Peyer's patch (tissue), 4 donors: Measurements from ENCODE around the gene TNRC6B. TPM values are rescaled to one million over a fixed set of nuclear protein-coding genes. Genes with fewer than 3 reads are reported as not detected.
A peak's percentile ranks its signal among the peaks of the same experiment; 100 is the strongest.

Source experiments
- DNase-seq, 3 donors: peaks; one replicate each; pipeline ENCODE4 v3.0.0-alpha.2; 2017 to 2019
- H3K27ac ChIP-seq, 4 donors: fragments of 200-600 bp; sonication (generic); one replicate each; pipeline ENCODE4 v1.5.1; 2016 to 2019
- H3K27me3 ChIP-seq, 2 donors: fragments of 200-600 bp; sonication (generic); one replicate each; pipeline ENCODE4 v1.5.1; 2019
- H3K36me3 ChIP-seq, 3 donors: fragments of 200-600 bp; sonication (generic); one replicate each; pipeline ENCODE4 v1.5.1; 2016 to 2019
- H3K4me1 ChIP-seq, 4 donors: fragments of 200-600 bp; sonication (generic); one replicate each; pipeline ENCODE4 v1.5.1; 2016 to 2019
- H3K4me3 ChIP-seq, 4 donors: fragments of 200-600 bp; sonication (generic); 1 replicate in 3 of 4; 2 replicates in 1 of 4; pipeline ENCODE4 v1.5.1; 2016 to 2019; ENCODE audit warnings: mild to moderate bottlenecking in 1 of 4
- H3K9me3 ChIP-seq, 4 donors: fragments of 200-600 bp; sonication (generic); one replicate each; pipeline ENCODE4 v1.5.1; 2016 to 2019; ENCODE audit warnings: mild to moderate bottlenecking in 1 of 4
- CTCF ChIP-seq, 6 experiments: fragments of 450-650 bp in 4 of 6; fragments of 200-600 bp in 2 of 6; sonication (generic) in 1 of 6; IDR thresholded peaks; one replicate each; pipeline ENCODE4 v1.5.1; 2017 to 2019; ENCODE audit warnings: antibody characterized with exemption in 6 of 6, mild to moderate bottlenecking in 3 of 6, moderate library complexity in 1 of 6
- POLR2A ChIP-seq, 2 donors: fragments of 450-650 bp; IDR thresholded peaks; one replicate each; pipeline ENCODE4 v1.5.1; 2017; ENCODE audit warnings: antibody characterized with exemption in 2 of 2, mild to moderate bottlenecking in 2 of 2, moderate library complexity in 2 of 2
- total RNA-seq, 4 donors: library from RNA; depleted of rRNA; stranded (reverse); fragments of >200 nt; gene quantifications; one replicate each; pipeline ENCODE4 v1.1.0, GENCODE V29; 2016

The TNRC6B gene
- total RNA-seq, 4 donors from 2014 or later, result 43.6 to 169 (median 54.0) TPM

- DNase-seq, result no peak
- no peak overlapping the region for H3K4me3 ChIP-seq
- H3K4me1 ChIP-seq, result peaks cover 0 to 7% (median 2%) of the 10 kb centered on the region in 4 donors
- H3K36me3 ChIP-seq, result peaks cover 0 to 45% (median 0%) of the 10 kb centered on the region in 3 donors
- no peak overlapping the region for H3K27ac ChIP-seq
- H3K27me3 ChIP-seq, result no peaks in the 10 kb centered on the region
- TF ChIP-seq POLR2A (IDR thresholded peaks at IDR 0.05), result no peak
- TF ChIP-seq CTCF (IDR thresholded peaks at IDR 0.05), result no peak
- no peaks in the 10 kb centered on the region for H3K9me3 ChIP-seq
Measured at GRCh38 chr22:40270748-40271373, 93.1 kb downstream of the TNRC6B start.

DNA sequence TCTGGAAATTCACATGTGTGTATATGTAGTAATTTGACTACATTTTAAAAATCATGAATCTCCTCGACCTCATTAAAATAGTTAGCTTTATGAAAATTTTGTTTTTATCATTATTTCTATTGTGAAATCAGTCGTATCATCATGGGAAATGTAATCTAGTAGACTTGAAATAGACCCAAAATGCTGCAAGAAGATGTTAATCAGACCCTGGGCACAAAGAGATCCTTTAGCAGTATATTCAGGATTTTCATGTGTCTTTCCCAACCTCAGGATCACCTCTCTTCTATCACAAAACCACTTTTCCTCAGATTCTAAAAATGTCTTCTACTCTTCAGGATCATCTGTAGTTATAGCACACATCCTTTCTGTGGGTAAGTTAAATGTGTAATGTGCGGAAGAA lies 93.7 kb downstream of the TNRC6B start:
- no peak for DNase-seq
- Histone ChIP-seq H3K4me1 (peaks cover 0 to 10% (median 5%) of the 10 kb centered on the region in 4 donors), H3K27ac (no peak overlapping the region)

DNA sequence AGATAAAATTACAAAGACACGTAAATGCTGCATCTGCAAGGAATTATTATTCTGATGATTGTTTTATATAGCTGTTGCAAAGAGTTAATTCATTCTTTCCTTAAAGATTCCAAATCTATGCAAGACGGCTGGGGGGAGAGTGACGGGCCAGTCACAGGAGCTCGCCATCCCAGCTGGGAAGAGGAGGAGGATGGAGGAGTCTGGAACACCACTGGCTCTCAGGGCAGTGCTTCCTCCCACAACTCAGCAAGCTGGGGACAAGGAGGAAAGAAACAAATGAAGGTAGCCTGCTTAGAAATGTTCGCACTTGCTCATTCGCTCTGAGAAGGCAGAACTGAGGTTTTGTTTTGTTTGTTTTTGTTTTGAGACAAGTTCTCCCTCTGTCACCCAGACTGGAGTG lies 95.6 kb downstream of the TNRC6B start:
- Histone ChIP-seq H3K4me3 (no peak overlapping the region), H3K27ac (no peak overlapping the region), H3K4me1 (peaks cover 0 to 10% (median 5%) of the 10 kb centered on the region in 4 donors), H3K9me3 (no peaks in the 10 kb centered on the region), H3K27me3 (no peaks in the 10 kb centered on the region), H3K36me3 (peaks cover 0 to 38% (median 0%) of the 10 kb centered on the region in 3 donors)
- DNase-seq, result no peak
- TF ChIP-seq POLR2A (IDR thresholded peaks at IDR 0.05), result no peak
- TF ChIP-seq CTCF (IDR thresholded peaks at IDR 0.05), result no peak

More for the DNA sequence above, 93.7 kb downstream of the TNRC6B start:
- Histone ChIP-seq H3K27me3 (no peaks in the 10 kb centered on the region), H3K9me3 (no peaks in the 10 kb centered on the region), H3K4me3 (no peak overlapping the region), H3K36me3 (peaks cover 0 to 41% (median 0%) of the 10 kb centered on the region in 3 donors)
- TF ChIP-seq CTCF (IDR thresholded peaks at IDR 0.05) (no peak), POLR2A (IDR thresholded peaks at IDR 0.05) (no peak)

DNA sequence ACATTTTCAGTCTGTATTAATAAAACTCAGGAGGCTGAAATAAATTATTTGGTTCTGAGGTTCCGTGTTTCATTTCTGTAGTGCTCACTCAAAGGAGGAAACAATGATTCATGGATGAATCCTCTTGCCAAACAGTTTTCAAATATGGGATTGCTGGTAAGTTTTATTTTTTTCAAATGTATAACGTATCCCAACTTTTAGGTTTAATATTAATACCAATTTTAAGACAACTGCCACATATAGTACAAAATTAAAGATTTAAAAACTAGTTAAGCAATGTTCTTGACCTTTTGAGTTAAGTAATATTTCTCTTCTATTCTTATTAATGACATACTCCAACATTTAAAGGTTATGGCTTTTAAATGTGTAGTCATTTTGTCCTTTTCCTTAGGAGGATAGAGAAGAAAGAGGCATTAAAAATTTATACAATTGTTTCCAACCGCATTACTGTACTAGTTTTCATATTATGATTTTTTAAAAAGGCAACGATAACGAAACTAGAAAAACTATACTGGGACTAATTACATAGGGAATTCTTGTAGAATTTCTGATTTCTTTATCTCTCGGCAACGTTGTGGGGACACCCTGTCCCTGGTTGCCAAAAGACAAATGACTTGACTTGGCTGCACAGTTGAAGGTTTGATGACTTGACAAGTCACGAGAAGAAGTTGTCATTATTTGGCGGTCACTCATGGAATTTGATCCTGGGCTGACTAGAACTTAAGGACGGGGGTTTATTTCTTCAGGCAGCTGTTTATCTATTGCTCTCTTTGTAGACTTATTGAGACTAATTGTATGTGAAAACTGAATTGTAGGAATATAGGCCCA lies 99.5 kb downstream of the TNRC6B start:
- no peaks in the 10 kb centered on the region for H3K9me3 ChIP-seq
- TF ChIP-seq CTCF (IDR thresholded peaks at IDR 0.05), result no peak
- TF ChIP-seq POLR2A (IDR thresholded peaks at IDR 0.05), result no peak
- H3K36me3 ChIP-seq, result peaks cover 0 to 66% (median 0%) of the 10 kb centered on the region in 3 donors
- no peak for DNase-seq
- no peaks in the 10 kb centered on the region for H3K27me3 ChIP-seq
- H3K4me1 ChIP-seq, result peaks cover 0 to 10% (median 5%) of the 10 kb centered on the region in 4 donors
- peak overlapping the region; percentile 47 to 81 (median 74) for H3K27ac ChIP-seq
- peak overlapping the region in 2 of 4 donors; percentile 29 for H3K4me3 ChIP-seq

DNA sequence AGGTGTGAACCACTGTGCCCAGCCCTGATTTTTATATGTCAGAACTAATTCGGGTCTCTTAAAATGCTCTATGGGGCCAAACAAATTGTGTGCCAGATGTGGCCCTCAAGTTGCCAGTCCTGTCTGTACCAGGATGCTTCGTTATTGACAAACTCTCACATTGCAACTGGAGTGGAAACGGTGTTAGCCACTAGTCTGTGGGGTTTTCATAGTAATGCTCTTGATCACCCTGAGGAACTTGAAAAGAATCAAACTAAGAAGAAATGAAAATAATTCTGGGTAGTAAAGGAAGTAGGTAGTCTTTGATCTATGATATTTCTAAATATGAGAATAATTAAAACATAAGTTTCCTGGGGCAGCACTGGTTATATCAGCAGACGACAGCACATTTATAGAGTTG lies 101.3 kb downstream of the TNRC6B start:
- Histone ChIP-seq H3K4me1 (peaks cover 0 to 10% (median 5%) of the 10 kb centered on the region in 4 donors), H3K27me3 (no peaks in the 10 kb centered on the region), H3K9me3 (no peaks in the 10 kb centered on the region), H3K27ac (no peak overlapping the region), H3K36me3 (peaks cover 0 to 65% (median 0%) of the 10 kb centered on the region in 3 donors), H3K4me3 (no peak overlapping the region)
- TF ChIP-seq POLR2A (IDR thresholded peaks at IDR 0.05) (no peak), CTCF (IDR thresholded peaks at IDR 0.05) (no peak)
- no peak for DNase-seq
